K562 (cell line): ENCODE results near the gene LRRC9. TPM values are rescaled to one million over a fixed set of nuclear protein-coding genes. Genes with fewer than 3 reads are reported as not detected.

Source experiments
- ATAC-seq: fragments of 200-7000 bp; cut with Tn5 transposase; 3 replicates; pipeline ENCODE4 v1.9.1; 2020; ENCODE audit warnings: moderate library complexity
- BruUV-seq: library from RNA; stranded (reverse); fragments of 400-500 nt; replicated peaks from 2 replicates; lab custom pipeline; 2021; lab: Mats Ljungman, UMichigan
- CTCF ChIA-PET: fragments of 300-600 bp; formaldehyde crosslinking; extraction: SDS; loops from one replicate; lab custom pipeline; 2021; ENCODE audit warnings: low intra/inter-chr PET ratio; lab: Yijun Ruan, JAX
- POLR2A ChIA-PET: fragments of 300-600, 350-650 bp; sonication (Branson Sonifier 250); formaldehyde crosslinking; extraction: SDS; loops from one replicate; lab custom pipeline; 2021; ENCODE audit warnings: antibody characterized with exemption, inconsistent platforms; lab: Yijun Ruan, JAX
- DNase-seq, 4 experiments: peaks; one replicate each; pipeline versions ENCODE4 v3.0.0 to v3.0.0-alpha.2; 2011 to 2018; ENCODE audit warnings: low spot score in 3 of 4, mixed read lengths in 3 of 4; ENCODE audit errors: extremely low read depth in 1 of 4
- FAIRE-seq: peaks from 2 replicates; lab custom pipeline; 2011; peaks lifted over from hg19 to GRCh38; lab: Jason Lieb, UNC
- H2AFZ ChIP-seq: 2 replicates; pipeline ENCODE4 v1.6.0; 2011; ENCODE audit warnings: low read depth, low read length, control low read depth, inconsistent platforms
- H3K27ac ChIP-seq: fragments of 200-600 bp; 3 replicates; pipeline ENCODE4 v1.8.0; 2011; ENCODE audit warnings: low read depth, mild to moderate bottlenecking, control low read depth, inconsistent platforms, low read length, moderate library complexity, mixed read lengths; ENCODE audit errors: extremely low read depth
- H3K27me3 ChIP-seq, 2 experiments: fragments of 300-600 bp in 1 of 2; 2 replicates in 1 of 2; 3 replicates in 1 of 2; pipeline versions ENCODE4 v1.6.0 to v1.8.0; 2011; ENCODE audit warnings: inconsistent platforms in 2 of 2, low read length in 2 of 2, mild to moderate bottlenecking in 1 of 2, mixed read lengths in 1 of 2, moderate library complexity in 1 of 2; ENCODE audit not compliant: control insufficient read depth in 2 of 2, insufficient read depth in 2 of 2
- H3K36me3 ChIP-seq: fragments of 300-600 bp; 3 replicates; pipeline ENCODE4 v1.8.0; 2011; ENCODE audit warnings: mild to moderate bottlenecking, low read length, inconsistent platforms; ENCODE audit not compliant: control insufficient read depth, insufficient read depth
- H3K4me1 ChIP-seq, 2 experiments: fragments of 200-600 bp in 1 of 2; replicated peaks in 1 of 2; 2 replicates in 1 of 2; 3 replicates in 1 of 2; pipeline versions ENCODE4 v1.5.1 to v1.8.0; 2011; ENCODE audit warnings: inconsistent platforms in 2 of 2, low read length in 2 of 2, mild to moderate bottlenecking in 1 of 2, mixed read lengths in 1 of 2, moderate library complexity in 1 of 2; ENCODE audit not compliant: control insufficient read depth in 2 of 2, insufficient read depth in 2 of 2
- H3K4me2 ChIP-seq: 2 replicates; pipeline ENCODE4 v1.6.1; 2011; ENCODE audit warnings: low read length, control low read depth, inconsistent platforms, mixed read lengths; ENCODE audit not compliant: insufficient read depth
- H3K4me3 ChIP-seq: fragments of 200-600 bp; sonication (generic), shearing (Covaris generic); 2 replicates; pipeline ENCODE4 v1.5.1; 2016; ENCODE audit warnings: control low read depth, inconsistent platforms
- H3K79me2 ChIP-seq: fragments of 200-600 bp; 3 replicates; pipeline ENCODE4 v1.8.0; 2011; ENCODE audit warnings: low read length, inconsistent platforms; ENCODE audit not compliant: control insufficient read depth, insufficient read depth
- H3K9ac ChIP-seq, 2 experiments: 2 replicates each; pipeline versions ENCODE4 v1.6.0 to v1.6.1; 2011; ENCODE audit warnings: low read depth in 2 of 2, low read length in 2 of 2, control low read depth in 1 of 2, inconsistent platforms in 1 of 2, mild to moderate bottlenecking in 1 of 2, mixed read lengths in 1 of 2; ENCODE audit not compliant: insufficient read depth in 1 of 2
- H3K9me1 ChIP-seq: one replicate; pipeline ENCODE4 v1.6.0; 2011; ENCODE audit warnings: inconsistent platforms, mild to moderate bottlenecking, low read length, moderate library complexity; ENCODE audit not compliant: control insufficient read depth, insufficient read depth
- H3K9me3 ChIP-seq: replicated peaks from 2 replicates; pipeline ENCODE4 v1.5.1; 2011; ENCODE audit warnings: low read depth, low read length, inconsistent platforms; ENCODE audit not compliant: control insufficient read depth, insufficient read depth
- H4K20me1 ChIP-seq: replicated peaks from 2 replicates; pipeline ENCODE4 v1.6.1; 2011; ENCODE audit warnings: low read length, inconsistent platforms, mixed read lengths; ENCODE audit not compliant: control insufficient read depth, insufficient read depth
- CBFA2T3 ChIP-seq: fragments of 450-650 bp; IDR thresholded peaks from 2 replicates; pipeline ENCODE4 v1.6.1; 2017
- EP300 ChIP-seq: IDR thresholded peaks from 2 replicates; pipeline ENCODE4 v1.6.1; 2012; ENCODE audit warnings: low read length, improper control_type of control experiment
- HNRNPK ChIP-seq: fragments of 200-400 bp; formaldehyde crosslinking; IDR thresholded peaks from one replicate; pipeline ENCODE4 v1.6.1; 2018; ENCODE audit warnings: mild to moderate bottlenecking, low read depth, low read length; ENCODE audit not compliant: poor library complexity, severe bottlenecking
- KDM1A ChIP-seq, 2 experiments: fragments of 450-650 bp; IDR thresholded peaks; 2 replicates each; pipeline ENCODE4 v1.6.1; 2016; ENCODE audit warnings: mild to moderate bottlenecking in 2 of 2
- MAFG ChIP-seq: fragments of 450-650 bp; conservative IDR thresholded peaks from 2 replicates; pipeline ENCODE4 v1.6.1; 2016; ENCODE audit warnings: missing genetic modification characterization, missing compliant biosample characterization
- MCM2 ChIP-seq: fragments of 450-650 bp; IDR thresholded peaks from 2 replicates; pipeline ENCODE4 v1.6.1; 2017; ENCODE audit warnings: low read depth, mild to moderate bottlenecking
- PHF21A ChIP-seq: fragments of 450-650 bp; IDR thresholded peaks from 2 replicates; pipeline ENCODE4 v1.6.1; 2017; ENCODE audit warnings: low read depth, borderline replicate concordance
- RAD51 ChIP-seq: fragments of 450-650 bp; IDR thresholded peaks from 2 replicates; pipeline ENCODE4 v1.7.1; 2016; ENCODE audit warnings: low read depth, mild to moderate bottlenecking, borderline replicate concordance
- RBM39 ChIP-seq: fragments of 200-400 bp; formaldehyde crosslinking; optimal IDR thresholded peaks from 2 replicates; pipeline ENCODE3; 2018; ENCODE audit warnings: low read depth, low read length
- TBP ChIP-seq: optimal IDR thresholded peaks from 2 replicates; pipeline ENCODE3; 2011; ENCODE audit warnings: low read depth, low read length, improper control_type of control experiment
- ZNF239 ChIP-seq: fragments of 250-450 bp; sonication (Bioruptor Pico); IDR thresholded peaks from 2 replicates; pipeline ENCODE4 v1.4.0; 2020; ENCODE audit warnings: mild to moderate bottlenecking
- ZNF3 ChIP-seq: fragments of 250-450 bp; sonication (Bioruptor Pico); IDR thresholded peaks from 2 replicates; pipeline ENCODE4 v1.5.0; 2021; ENCODE audit warnings: mild to moderate bottlenecking, moderate library complexity
- WGBS: fragments of 100-300 bp; shearing (Covaris generic); methylation state at CpG from one replicate; pipeline ENCODE4 v1.1.6; 2016; ENCODE audit warnings: low coverage, mixed read lengths; ENCODE audit not compliant: insufficient coverage; ENCODE audit errors: missing lambda C conversion rate; 5-methylcytosine and 5-hydroxymethylcytosine counted together
- in situ Hi-C: fragments of 300-500 bp; cut with MboI; formaldehyde crosslinking; loops from 4 replicates; pipeline ENCODE4 v1.15.0; 2018; ENCODE audit warnings: inconsistent platforms, mixed read lengths
- intact Hi-C: fragments of 100-400 bp; cut with micrococcal nuclease; formaldehyde crosslinking; loops from 2 replicates; pipeline ENCODE4 v1.14.2; 2022
- polyA plus RNA-seq, 8 experiments: library from polyadenylated mRNA; depleted of rRNA in 4 of 8; stranded (reverse) in 5 of 8; unstranded in 3 of 8; fragments of >200 nt; fragmentation: Nextera tagmentation in 2 of 8; fragmentation: Illumina TruSeq in 1 of 8; extraction: Ambion mirVana in 2 of 8; extraction: Trizol in 1 of 8; gene quantifications; 2 replicates each; pipeline versions ENCODE4 v1.2.1 to v1.2.3, GENCODE V29; 2011 to 2014; ENCODE audit warnings: inconsistent platforms in 1 of 8, missing spikeins in 1 of 8
- total RNA-seq, 7 experiments: library from RNA; depleted of rRNA in 6 of 7; stranded (reverse); fragments of >200 nt in 6 of 7; fragmentation: Illumina TruSeq in 2 of 7; extraction: Trizol in 2 of 7; gene quantifications; 2 replicates each; pipeline versions ENCODE4 v1.2.1 to v1.2.3, GENCODE V29; 2011 to 2021; ENCODE audit warnings: low replicate concordance in 1 of 7
- TF ChIP-seq, protein P1 (sequence below): fragments of 200-800 bp; sonication (Bioruptor generic); IDR thresholded peaks from 2 replicates; pipeline ENCODE4 v1.6.1; 2017; ENCODE audit warnings: missing genetic modification characterization, missing compliant biosample characterization
- TF ChIP-seq, protein P2 (sequence below): sonication (generic); formaldehyde crosslinking; IDR thresholded peaks from 2 replicates; pipeline ENCODE4 v1.8.0; 2023; ENCODE audit warnings: mild to moderate bottlenecking, missing genetic modification reagents

LRRC9 gene
- total and polyA plus RNA-seq, 9 of the 15 experiments (the other 6 are each of a cell fraction or from before 2014, with no cell fraction given), result not detected

DNA sequence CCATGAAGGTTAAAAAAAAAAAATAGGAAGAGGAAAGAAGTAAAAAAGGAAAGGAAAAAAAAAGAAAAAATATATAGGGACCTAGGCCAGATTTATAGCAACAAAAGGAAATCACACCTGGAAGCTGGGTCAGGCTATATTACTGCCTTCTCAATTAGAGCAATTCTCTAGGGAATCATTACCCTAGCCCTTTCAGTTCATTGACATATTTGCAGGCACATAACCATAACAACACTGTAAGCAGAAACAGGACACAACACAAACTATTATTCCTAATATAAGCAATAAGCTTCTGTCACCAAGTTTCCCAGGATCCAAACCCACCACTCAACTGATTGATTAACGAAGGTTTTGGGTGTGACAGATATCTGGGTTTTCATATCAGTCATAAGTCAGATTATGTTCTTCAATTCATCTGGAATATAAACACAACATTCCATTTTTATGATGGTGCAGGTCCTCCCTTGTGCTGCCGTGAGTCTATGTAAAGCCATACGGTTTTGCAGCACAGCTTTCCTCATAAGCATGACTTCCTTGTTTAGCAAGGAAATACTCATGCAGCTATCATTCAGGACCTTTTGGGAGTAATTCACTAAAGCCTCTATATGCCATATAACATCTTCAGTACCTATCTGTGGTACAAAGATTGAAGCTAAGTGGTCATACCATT lies 176.0 kb downstream of the LRRC9 start:
- H3K79me2 ChIP-seq, result peaks cover 83% of the 10 kb centered on the region
- intact Hi-C loops (no loop called here), in situ Hi-C loops (no loop called here)
- H3K9me1 ChIP-seq, result no peaks in the 10 kb centered on the region
- H4K20me1 ChIP-seq, result no peaks in the 10 kb centered on the region
- H3K9ac ChIP-seq, result no peak overlapping the region
- CTCF ChIA-PET, result no interaction called here
- TF ChIP-seq ZNF239 (CRISPR knock-in tag), result peak; percentile 69
- TF ChIP-seq, protein P1, sequence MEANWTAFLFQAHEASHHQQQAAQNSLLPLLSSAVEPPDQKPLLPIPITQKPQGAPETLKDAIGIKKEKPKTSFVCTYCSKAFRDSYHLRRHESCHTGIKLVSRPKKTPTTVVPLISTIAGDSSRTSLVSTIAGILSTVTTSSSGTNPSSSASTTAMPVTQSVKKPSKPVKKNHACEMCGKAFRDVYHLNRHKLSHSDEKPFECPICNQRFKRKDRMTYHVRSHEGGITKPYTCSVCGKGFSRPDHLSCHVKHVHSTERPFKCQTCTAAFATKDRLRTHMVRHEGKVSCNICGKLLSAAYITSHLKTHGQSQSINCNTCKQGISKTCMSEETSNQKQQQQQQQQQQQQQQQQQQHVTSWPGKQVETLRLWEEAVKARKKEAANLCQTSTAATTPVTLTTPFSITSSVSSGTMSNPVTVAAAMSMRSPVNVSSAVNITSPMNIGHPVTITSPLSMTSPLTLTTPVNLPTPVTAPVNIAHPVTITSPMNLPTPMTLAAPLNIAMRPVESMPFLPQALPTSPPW, result no peak
- no peak for DNase-seq
- H3K27me3 ChIP-seq, result no peaks in the 10 kb centered on the region
- H3K9me3 ChIP-seq, result no peaks in the 10 kb centered on the region; the same call in 1 of the 2 replicates
- no TSS peak for BruUV-seq
- H2AFZ ChIP-seq, result no peak overlapping the region
- no peak overlapping the region for H3K27ac ChIP-seq
- H3K4me1 ChIP-seq, result peaks cover 0 to 22% of the 10 kb centered on the region in 2 experiments; a peak in 3 of 5 replicates
- no peak overlapping the region for H3K4me3 ChIP-seq
- H3K4me2 ChIP-seq, result no peak overlapping the region
- FAIRE-seq, result no peak
- 29% methylated on average over 3 of the region's 3 CpGs for WGBS
- no peak for ATAC-seq
- POLR2A ChIA-PET, result no interaction called here
- H3K36me3 ChIP-seq, result peaks cover 19% of the 10 kb centered on the region; the same call in 2 of the 3 replicates

GRCh38 chr14:60097974-60098373 lies 178.0 kb downstream of the LRRC9 start:
- no peak overlapping the region for H3K4me3 ChIP-seq
- in situ Hi-C loops (no loop called here), intact Hi-C loops (no loop called here)
- no peak overlapping the region for H2AFZ ChIP-seq
- no peaks in the 10 kb centered on the region; the same call in 1 of the 2 replicates for H3K9me3 ChIP-seq
- no peak overlapping the region for H3K27ac ChIP-seq
- H3K4me2 ChIP-seq, result no peak overlapping the region
- no peaks in the 10 kb centered on the region for H3K9me1 ChIP-seq
- ATAC-seq (peak; percentile 24; the same call in 2 of the 3 replicates), DNase-seq (peak in 1 of 4 experiments; percentile 58), FAIRE-seq (no peak)
- no peaks in the 10 kb centered on the region for H4K20me1 ChIP-seq
- peaks cover 0 to 22% of the 10 kb centered on the region in 2 experiments; a peak in 3 of 5 replicates for H3K4me1 ChIP-seq
- no peak overlapping the region for H3K9ac ChIP-seq
- WGBS, result 7% methylated on average over 6 of the region's 6 CpGs
- POLR2A ChIA-PET, result no interaction called here
- BruUV-seq, result no TSS peak
- peaks cover 19% of the 10 kb centered on the region; the same call in 2 of the 3 replicates for H3K36me3 ChIP-seq
- H3K27me3 ChIP-seq, result no peaks in the 10 kb centered on the region
- CTCF ChIA-PET, result no interaction called here
- H3K79me2 ChIP-seq, result peaks cover 94% of the 10 kb centered on the region
- TF ChIP-seq EP300, result peak; percentile 45; the same call in 1 of the 2 replicates
- peak; percentile 36 to 47; a peak in 2 of 4 replicates for TF ChIP-seq KDM1A (IDR thresholded peaks at IDR 0.05)
- no peak for TF ChIP-seq ZNF3
- TF ChIP-seq RBM39, result no peak
- no peak for TF ChIP-seq MAFG (tag)
- TF ChIP-seq RAD51, result no peak
- TF ChIP-seq HNRNPK, result no peak
- no peak for TF ChIP-seq PHF21A
- TF ChIP-seq, protein P2, sequence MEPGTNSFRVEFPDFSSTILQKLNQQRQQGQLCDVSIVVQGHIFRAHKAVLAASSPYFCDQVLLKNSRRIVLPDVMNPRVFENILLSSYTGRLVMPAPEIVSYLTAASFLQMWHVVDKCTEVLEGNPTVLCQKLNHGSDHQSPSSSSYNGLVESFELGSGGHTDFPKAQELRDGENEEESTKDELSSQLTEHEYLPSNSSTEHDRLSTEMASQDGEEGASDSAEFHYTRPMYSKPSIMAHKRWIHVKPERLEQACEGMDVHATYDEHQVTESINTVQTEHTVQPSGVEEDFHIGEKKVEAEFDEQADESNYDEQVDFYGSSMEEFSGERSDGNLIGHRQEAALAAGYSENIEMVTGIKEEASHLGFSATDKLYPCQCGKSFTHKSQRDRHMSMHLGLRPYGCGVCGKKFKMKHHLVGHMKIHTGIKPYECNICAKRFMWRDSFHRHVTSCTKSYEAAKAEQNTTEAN (CRISPR knock-in tag), result no peak
- no peak for TF ChIP-seq TBP
- TF ChIP-seq CBFA2T3, result peak; percentile 81
- no peak for TF ChIP-seq MCM2
